Measurements from ENCODE around the gene MYBPH.
A peak's percentile ranks its signal among the peaks of the same experiment; 100 is the strongest.

The MYBPH gene

GRCh38 chr1:203166192-203166940 lies 9.3 kb downstream of the MYBPH start:
- DNase-seq (ENCODE audit: low spot score): no peak

- DNase-seq (ENCODE audit: low spot score): no peak
Measured at GRCh38 chr1:203165800-203166161, 9.8 kb downstream of the MYBPH start.

GRCh38 chr1:203165101-203165799 lies 10.4 kb downstream of the MYBPH start:
- DNase-seq (ENCODE audit: low spot score): no peak

- DNase-seq (ENCODE audit: low spot score): no peak
Measured at GRCh38 chr1:203163891-203164635, 11.6 kb downstream of the MYBPH start.

- no peak for DNase-seq (ENCODE audit: low spot score)
Measured at GRCh38 chr1:203162403-203162802, 13.2 kb downstream of the MYBPH start.

GRCh38 chr1:203161703-203162102 lies 13.9 kb downstream of the MYBPH start:
- DNase-seq (ENCODE audit: low spot score): no peak

- DNase-seq (ENCODE audit: low spot score): no peak
Measured at GRCh38 chr1:203161175-203161574, 14.5 kb downstream of the MYBPH start.

- DNase-seq (ENCODE audit: low spot score): no peak
Measured at GRCh38 chr1:203159844-203160243, 15.8 kb downstream of the MYBPH start.

GRCh38 chr1:203158960-203159665 lies 16.5 kb downstream of the MYBPH start:
- no peak for DNase-seq (ENCODE audit: low spot score)

- no peak for DNase-seq (ENCODE audit: low spot score)
Measured at GRCh38 chr1:203158423-203158822, 17.2 kb downstream of the MYBPH start.

- DNase-seq (ENCODE audit: low spot score): no peak
Measured at GRCh38 chr1:203156280-203156679, 19.3 kb downstream of the MYBPH start.

- no peak for DNase-seq (ENCODE audit: low spot score)
Measured at GRCh38 chr1:203153989-203154821, 21.4 kb downstream of the MYBPH start.

- no peak for DNase-seq (ENCODE audit: low spot score)
Measured at GRCh38 chr1:203153051-203153988, 22.3 kb downstream of the MYBPH start.

- peak; percentile 50 for DNase-seq (ENCODE audit: low spot score)
Measured at GRCh38 chr1:203152158-203153034, 23.2 kb downstream of the MYBPH start.

GRCh38 chr1:203151362-203152157 lies 24.1 kb downstream of the MYBPH start:
- DNase-seq (ENCODE audit: low spot score): no peak

GRCh38 chr1:203150511-203151297 lies 24.9 kb downstream of the MYBPH start:
- DNase-seq (ENCODE audit: low spot score): no peak

GRCh38 chr1:203149188-203149840 lies 26.3 kb downstream of the MYBPH start:
- no peak for DNase-seq (ENCODE audit: low spot score)

Measured in RKO (cell line).